GM19035 (cell line): ENCODE results near the gene IKZF3.
A peak's percentile ranks its signal among the peaks of the same experiment; 100 is the strongest.

Experiments
- ATAC-seq: cut with Tn5 transposase; IDR thresholded peaks from one replicate; pipeline ENCODE4 v1.9.1; 2021; ENCODE audit not compliant: unreplicated experiment

Gene IKZF3

DNA sequence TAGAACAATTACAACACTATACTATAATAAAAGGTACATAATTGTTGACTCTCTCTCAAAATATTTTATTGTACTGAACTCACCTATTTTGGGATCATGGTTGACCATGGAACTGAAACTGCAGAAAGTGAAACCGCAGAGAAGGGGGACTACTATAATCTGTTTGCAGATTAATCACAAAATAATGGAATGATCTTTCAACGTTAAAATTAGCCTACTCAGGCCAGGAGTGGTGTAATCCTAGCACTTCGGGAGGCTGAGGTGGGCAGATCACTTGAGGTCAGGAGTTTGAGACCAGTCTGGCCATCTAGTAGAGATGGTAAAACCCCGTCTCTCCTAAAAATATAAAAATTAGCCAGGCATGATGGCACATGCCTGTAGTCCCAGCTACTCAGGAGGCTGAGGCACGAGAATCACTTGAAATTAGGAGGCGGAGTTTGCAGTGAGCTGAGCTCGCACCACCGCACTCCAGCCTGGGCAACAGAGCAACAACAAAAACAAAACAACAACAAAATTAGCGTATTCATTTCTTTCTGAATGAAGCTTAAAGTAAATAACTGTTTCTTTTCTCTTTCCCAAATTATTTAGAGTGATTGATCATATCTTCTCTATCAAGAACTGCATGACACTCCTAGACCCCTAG is 45.6 kb downstream of the IKZF3 start:
- ATAC-seq = no peak

DNA sequence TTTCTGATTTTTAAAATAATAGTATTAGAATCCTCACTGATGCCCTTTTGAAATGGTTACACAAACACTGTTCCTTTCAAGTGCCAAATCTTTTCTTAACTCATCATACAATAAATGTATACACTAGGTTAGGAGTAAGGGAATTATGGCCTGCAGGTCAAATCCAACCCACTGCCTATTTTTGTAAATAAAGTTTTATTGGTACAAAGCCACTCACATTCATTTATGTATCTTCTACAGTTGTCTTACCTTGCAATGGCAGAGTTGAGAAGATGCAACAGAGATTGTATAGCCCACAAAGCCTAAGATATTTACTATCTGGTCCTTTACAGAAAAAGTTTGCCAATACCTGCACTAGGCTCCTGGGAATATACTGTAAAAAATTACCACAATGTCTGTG is 47.8 kb downstream of the IKZF3 start:
- no peak for ATAC-seq

DNA sequence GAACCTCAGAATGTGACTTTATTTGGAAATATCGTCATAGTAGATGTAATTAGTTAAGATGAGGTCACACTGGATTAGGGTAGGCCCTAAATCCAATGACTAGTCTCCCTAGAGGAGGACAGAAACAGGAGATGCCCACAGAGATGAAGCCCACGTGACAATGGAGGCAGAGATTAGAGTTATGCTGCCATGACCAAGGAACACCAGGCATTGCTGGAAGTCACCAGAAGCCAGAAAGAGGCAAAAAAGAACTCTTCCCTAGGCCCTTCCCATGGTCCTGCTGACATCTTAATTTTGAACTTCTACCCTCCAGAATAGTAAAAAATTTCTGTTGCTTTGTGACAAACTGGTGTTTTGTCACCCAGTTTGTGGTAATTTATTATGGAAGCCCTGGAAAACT is 49.6 kb downstream of the IKZF3 start:
- ATAC-seq = no peak

DNA sequence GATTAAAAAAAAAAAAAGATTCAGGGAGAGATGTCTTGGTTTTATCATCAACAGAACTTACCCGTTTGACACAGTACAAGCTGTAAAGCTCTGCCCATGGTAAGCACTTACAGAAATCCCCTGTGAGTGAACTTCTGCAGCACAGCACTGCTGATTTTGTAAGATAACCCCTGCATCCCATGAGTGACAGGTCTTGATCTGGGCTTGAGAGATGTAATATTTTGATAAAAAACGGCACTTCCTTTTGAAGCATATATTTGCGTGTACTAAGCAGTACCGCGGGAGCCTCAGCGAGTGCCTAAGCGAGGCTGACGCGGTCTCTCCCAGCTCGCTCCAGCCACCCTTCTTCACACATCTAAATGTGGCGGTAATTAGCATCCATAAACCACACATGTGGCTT is 50.5 kb downstream of the IKZF3 start:
- no peak for ATAC-seq

DNA sequence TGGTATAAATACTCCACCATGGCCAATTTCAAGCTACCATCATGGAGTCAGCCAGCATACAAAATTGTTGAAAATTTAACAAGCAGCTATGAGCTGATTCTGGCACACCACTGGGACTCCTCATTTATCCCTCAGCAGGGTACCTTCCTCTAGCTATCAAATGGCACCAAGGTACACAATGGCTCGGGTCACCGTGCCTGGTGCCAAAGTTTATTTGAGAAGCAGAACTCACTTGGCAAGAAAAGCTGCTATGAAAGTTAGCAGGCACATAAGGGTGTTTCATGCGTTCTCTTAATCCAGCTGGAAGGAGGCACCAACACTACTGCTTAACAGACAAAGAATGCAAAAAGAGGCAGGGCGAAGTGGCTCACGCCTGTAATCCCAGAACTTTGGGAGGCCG is 51.6 kb downstream of the IKZF3 start:
- no peak for ATAC-seq

DNA sequence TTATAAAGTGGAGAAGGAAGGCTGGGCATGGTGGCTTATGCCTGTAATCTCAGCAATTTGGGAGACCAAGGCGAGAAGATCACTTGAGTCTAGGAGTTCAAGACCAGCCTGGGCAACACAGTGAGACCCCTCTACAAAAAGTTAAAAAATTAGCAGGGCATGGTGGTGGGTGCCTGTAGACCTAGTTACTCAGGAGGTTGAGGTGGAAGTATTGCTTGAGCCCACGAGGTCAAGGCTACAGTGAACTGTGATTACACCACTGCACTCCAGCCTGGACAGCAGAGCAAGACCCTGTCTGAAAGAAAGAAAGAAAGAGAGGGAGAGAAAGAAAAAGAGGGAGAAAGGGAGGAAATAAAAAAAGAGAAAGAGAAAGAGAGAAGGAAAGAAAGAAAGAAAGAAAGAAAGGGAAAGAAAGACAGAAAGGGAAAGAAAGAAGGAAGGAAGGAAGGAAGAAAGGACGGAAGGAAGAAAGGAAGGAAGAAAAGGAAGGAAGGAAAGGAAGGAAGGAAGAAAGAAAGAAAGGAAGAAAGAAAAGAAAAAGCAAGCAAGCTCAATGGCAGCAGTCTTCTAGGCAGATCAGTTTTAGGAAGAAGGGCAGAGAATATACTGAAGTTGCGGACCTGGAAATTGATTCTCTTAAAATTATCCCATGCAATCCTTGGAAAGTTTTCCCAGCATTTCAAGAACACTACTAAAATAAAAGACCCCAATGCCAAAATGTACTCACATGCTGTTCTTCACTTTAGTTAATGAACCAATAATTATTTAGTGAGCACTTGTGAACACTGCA is 53.0 kb downstream of the IKZF3 start:
- ATAC-seq = no peak

DNA sequence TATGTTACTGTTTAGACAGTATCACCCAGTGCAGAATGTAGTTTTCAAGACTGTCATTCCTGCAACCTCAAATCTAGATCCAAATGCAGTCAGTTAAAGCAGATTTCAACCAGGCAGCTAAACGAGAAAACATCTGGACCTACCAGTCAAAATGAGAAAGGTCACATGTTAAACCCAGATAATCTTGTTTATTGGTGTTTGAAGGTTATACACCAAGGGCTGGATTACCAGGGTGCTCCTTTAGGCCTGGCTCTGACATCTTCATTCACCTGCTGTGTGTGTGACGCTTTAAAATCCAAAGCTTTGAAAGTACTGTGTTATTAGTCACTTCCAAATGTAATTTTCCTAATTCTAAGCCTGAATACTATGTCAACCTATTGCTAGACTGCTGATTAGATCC is 54.9 kb downstream of the IKZF3 start:
- ATAC-seq = no peak

DNA sequence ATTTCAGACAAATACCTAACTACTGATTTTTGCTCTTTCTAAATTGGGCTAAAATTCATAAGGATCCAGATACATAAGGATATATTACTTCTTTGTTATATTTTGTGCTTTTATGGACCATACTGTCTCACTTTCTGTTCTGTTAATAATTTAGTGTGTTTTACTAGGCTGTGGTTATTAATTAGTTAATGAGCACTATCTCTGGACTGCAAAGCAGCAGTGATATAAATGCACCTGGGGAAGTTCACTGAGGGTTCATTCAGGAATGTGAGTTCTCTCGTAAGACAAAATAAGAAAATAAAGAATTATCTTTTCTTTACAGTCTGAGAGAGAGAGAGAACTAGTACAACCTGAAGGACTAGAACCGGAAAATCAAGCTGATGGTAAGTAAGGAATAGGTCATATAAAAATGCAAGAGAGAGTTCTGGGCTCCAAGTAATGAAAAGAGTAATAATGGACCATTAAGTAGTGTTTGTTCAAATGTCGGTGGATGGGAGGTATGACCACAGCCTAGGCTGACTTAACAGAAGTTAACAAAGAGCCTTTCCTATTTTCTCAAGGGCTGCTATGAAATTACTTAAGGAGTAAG is 55.6 kb downstream of the IKZF3 start:
- ATAC-seq = no peak

DNA sequence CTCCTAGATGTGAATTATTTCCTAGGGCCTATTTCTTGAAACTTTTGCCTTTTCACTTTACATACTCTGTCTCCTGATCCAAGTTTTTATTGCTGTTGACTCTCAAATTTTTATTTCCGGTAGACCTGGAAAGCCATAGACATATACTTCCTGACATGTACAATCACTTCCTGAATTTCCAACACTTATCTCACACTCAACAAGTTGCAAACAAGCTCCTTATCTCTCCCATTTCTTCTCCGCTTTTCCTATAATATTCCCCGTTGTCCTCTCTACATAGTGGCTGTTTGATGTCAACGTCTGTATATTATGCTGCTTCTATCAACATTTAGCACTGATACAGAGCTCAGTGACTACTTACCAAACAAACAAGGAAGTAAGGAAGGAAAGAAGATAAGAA is 59.3 kb downstream of the IKZF3 start:
- ATAC-seq = no peak

DNA sequence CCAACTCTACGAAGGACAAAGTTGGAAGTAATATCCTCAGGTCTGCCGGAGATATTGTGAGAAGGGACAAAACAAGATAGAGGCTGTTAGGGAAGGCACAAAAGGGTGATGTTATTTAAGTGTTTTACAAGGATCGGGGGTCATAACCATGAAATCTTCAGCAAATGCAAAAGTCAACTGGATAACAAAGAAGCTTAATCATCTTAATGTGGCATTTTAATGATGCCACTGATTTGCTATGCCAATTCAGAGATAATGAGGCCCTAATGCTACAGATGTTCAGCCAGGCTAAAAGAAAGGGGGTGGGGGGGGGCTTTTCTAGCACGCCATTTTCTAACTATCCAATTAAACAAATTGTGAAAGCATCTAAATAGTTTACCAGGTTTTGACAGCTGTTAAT is 63.1 kb downstream of the IKZF3 start:
- no peak for ATAC-seq

DNA sequence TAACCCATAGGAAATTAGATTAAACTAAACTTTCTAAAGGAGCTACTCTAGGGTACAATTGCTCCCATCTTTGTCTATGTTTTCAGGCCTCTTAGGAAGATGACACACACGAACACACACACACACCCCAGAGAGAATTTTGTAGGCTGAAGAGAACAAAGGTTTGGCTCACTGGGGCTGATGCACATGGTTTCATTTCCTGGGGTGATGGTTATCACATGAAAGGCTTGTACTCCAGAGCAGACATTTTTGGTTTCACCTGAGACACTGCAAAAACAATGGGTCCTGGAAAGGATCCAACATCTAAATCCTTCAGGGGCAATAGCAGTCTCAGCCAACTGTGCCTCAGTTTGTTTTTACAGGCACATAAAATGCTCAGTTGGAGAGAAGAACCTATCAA is 63.6 kb downstream of the IKZF3 start:
- ATAC-seq = no peak

DNA sequence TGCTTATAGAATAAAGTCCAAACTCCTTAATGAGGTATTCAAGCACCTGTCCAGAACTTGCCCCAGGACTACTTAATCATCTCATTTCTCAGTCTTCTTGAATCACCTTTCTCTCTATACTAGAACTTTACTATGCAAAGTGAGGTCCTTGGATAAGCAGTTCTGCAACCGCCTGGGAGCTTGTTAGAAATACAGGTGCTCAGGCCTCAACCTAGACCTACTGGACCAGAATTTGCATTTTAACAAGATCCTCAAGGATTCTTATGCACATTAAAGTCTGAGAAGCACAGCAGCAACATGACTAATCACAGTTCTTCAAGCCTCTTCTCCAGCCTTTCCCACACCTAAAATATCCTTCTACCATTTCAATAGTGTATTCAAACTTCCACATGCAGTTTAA is 64.7 kb downstream of the IKZF3 start:
- ATAC-seq = no peak

DNA sequence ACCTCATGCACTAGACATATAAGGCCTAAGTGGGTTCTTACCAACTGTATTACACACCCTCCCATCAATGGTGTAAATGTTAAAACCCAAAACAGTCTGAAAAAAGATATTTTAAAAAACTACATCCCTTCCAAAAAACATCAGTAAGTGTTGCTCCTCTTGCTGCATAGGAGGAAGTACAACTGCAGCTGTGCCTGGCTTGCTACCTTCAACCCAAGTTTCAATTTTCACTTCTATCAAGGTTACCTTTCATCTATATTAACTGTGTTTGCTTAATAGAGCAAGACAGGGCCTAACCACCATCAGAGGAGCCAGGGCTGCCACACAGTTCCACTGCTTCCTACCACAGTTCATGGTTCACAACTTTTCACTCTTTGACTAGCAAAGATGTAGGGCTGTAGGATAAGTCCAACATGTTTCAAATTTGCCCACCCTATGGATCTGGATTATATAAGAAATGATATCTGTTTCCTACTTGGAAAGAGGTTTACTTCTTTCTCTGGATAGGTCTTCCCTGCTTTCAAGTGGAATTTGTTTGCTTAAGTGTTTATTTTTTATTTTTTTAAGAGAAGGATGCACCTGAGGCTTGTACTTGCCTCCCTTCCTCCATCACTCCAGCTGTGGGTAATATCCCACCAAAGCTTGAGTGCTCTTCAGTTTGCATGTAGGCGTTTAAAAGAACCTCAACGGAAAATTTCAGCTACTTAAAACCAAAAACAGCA is 69.7 kb downstream of the IKZF3 start:
- ATAC-seq = peak; percentile 87

DNA sequence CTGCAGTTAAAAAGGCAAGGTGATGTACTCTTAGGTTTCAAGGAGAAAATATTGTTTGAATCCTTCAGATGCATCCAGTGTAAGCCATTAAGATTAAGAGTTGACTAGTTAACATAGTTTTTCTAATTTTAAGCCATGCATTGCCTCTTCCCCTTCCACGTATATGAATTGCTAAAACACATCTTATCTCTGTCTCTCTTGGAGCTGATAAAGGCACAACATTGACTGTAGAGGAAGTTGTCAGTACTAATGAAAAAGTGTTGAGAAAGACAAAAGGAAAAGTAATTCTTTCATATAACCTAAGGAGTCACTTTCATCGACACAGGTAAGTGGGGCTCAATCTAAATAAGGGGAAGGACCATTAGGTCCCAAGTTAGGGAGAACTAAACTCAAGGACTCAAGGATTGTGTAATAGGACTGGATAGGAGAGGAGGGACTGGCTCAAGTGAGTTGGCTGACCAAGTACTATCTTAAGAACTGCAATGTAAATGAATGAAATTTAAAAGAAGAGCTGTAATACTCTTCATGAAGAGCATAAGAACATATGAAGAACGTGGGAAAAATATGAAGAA is 70.7 kb downstream of the IKZF3 start:
- ATAC-seq = no peak

DNA sequence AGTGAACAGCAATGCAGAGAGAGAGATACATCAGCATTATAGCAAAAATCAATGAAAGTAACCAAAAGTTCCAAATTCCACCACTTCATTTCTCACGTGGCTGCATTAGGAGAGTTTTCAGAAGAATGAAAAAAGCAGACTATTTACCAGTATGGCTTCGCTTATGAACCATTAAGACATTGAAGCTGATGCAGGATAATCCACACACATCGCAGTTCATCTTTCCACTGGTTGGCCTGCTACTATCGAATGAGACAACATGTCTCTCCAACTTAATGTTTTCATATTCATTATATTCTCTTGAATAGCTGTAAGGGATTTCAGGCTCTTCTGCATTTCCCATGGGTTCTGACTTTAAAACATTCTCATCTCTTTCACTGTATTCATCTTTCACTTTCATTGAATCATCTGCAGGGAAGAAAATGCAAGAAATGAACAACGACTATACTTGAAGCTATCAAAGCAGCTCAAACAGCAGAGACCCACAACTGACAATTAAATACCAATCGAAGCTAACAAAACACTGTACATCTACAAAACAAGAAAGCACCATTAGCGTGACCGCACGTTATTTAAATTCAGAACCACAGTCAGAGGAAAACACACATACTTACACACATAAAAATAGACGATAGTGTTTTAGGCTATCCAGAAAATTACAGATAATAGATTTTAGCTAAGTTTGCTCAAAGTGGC is 71.4 kb downstream of the IKZF3 start:
- ATAC-seq = no peak

DNA sequence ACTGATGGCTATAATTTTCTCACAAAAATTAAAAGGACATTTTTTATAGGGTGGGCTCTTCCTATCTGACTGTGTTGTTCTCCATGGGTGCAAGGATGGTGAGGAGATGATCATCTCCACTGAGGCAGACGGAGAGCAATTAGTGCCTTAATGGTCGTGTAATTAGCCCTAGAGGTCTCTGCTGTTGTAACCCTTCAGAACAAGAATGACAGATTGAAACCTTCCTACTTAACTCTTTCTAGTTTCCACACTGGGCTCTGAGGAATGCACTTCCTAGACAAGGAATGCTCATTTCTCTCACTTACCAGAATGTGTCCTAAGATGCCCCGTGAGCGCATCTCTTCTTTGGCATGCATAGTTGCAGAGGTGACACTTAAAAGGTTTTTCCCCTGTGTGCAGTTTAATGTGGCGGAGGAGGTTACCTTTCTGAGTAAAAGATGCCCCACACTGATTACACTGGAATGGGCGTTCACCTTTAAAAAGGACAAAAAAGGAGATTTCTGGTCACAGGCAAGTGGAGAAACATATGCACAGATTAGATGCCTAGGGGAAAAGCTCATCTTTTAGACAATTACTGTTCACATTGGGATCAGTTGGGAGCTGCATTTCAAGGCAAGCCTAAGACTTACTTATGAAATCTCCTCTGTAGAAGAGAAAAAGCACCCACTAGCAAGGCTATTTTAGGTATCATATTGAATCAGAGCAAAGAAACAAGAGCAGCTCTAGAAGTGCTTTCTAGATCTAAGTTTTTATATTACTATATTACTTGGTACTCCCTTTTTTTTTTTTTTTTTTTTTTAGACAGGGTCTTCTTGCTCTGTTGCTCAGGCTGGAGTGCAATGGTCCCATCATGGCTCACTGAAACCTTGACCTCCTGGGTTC is 72.8 kb downstream of the IKZF3 start:
- ATAC-seq = no peak

DNA sequence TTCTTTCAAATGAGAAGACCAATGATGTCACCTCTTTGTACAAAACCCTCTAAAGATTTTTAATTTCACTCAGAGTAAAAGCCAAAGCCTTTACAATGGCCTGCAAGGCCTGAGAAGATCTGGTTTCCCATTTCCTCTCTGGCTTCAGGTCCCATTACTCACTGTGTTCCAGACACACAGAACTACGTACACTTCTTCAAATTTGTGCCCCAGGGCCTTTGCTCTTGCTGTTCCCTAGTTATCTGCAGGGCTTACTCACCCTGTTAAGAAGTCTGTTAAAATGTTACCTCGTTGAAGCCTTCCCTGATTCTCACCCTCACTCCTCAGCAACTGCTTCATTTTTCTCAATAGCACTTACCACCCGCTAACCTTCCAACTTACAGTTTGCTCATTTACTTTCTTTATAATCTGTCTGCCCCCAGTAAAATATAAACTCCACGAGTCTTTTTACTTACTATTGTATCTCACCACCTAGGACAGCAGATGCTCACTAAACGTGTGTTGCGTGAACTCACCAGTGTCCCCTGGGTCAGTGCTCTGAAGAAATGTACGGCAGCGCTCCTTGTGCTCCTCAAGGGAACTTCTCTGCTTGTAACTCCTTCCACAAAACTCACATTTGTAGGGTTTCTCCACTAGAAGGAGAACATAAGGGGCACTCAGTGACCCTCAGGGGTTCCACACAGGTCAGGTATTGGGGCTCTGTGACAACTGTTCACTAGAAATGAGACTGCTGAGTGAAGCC is 76.2 kb downstream of the IKZF3 start:
- ATAC-seq = no peak

DNA sequence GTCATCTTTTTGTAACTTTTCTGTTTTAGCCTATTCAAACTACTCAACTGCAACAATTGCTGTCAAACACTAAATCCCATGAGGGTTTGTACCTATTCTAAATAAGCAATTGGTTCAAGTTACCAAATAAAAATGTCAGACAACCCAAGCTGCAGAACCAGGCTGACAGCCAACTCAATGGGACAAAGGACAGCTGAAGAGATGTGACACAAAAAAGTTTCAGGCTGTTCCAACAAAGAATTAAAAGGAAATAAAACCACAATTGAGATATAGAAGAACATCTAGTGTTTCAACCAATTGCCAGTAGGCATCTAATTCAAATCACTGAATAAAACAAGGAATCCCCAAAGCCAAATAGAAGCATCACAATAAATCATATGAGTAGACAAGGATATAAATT is 77.1 kb downstream of the IKZF3 start:
- no peak for ATAC-seq

DNA sequence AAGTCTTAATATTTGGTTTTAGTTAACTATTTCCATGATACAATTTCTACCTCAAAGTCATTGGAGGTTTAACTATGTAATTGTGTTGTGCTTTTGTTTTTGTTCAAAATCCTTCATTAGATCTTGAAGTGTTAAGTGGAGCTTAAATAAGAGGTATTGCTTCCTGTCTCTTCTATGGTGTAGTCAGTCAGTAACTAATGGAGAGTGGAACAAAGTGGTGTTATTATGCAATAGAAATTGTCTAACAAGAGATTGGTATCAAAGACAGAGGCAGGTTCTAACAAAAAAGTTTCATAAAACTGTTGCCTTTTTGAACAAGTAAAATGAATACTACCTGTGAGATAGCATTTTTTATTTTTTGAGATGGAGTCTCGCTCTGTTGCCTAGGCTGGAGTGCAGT is 81.1 kb downstream of the IKZF3 start:
- no peak for ATAC-seq
